ENCODE data around the gene TSSK1B.

DNA sequence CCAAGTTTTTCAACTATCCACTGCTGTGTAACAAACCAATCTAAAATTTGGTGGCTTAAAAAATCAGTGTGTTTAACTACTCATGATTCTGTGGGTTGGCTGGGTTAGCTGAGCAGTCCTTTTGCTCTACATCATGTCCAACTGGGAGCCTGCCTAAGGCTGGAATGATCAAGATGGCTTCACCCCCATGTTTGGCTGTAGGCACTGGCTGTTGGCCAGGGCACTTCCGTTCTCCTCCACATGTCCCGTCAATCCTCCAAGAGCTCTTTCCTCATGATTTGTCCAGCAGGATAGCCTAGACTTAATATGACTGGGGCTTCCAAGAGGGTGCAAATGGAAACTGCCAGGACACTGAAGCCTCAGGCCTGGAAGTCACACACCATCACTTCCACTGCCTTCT, 17.0 kb upstream of the TSSK1B start:
- TF ChIP-seq POLR2A (IDR thresholded peaks at IDR 0.05): no peak
- TF ChIP-seq, protein P1, sequence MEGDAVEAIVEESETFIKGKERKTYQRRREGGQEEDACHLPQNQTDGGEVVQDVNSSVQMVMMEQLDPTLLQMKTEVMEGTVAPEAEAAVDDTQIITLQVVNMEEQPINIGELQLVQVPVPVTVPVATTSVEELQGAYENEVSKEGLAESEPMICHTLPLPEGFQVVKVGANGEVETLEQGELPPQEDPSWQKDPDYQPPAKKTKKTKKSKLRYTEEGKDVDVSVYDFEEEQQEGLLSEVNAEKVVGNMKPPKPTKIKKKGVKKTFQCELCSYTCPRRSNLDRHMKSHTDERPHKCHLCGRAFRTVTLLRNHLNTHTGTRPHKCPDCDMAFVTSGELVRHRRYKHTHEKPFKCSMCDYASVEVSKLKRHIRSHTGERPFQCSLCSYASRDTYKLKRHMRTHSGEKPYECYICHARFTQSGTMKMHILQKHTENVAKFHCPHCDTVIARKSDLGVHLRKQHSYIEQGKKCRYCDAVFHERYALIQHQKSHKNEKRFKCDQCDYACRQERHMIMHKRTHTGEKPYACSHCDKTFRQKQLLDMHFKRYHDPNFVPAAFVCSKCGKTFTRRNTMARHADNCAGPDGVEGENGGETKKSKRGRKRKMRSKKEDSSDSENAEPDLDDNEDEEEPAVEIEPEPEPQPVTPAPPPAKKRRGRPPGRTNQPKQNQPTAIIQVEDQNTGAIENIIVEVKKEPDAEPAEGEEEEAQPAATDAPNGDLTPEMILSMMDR (IDR thresholded peaks at IDR 0.05): no peak

All from Peyer's patch (tissue), 4 donors.